H1 (cell line): ENCODE data around the gene ZNF462. TPM values are rescaled to one million over a fixed set of nuclear protein-coding genes. Genes with fewer than 3 reads are reported as not detected.

Experiments
- ATF2 ChIP-seq: IDR thresholded peaks from 2 replicates; pipeline ENCODE4 v1.6.1; 2012; ENCODE audit warnings: low read length, inconsistent platforms
- ATF3 ChIP-seq: IDR thresholded peaks from 2 replicates; pipeline ENCODE4 v1.6.1; 2011; ENCODE audit warnings: low read depth, mild to moderate bottlenecking, low read length; ENCODE audit not compliant: insufficient read depth
- BACH1 ChIP-seq: IDR thresholded peaks from 2 replicates; pipeline ENCODE4 v1.6.1; 2012; ENCODE audit warnings: low read length, improper control_type of control experiment
- BCL11A ChIP-seq, 2 experiments: IDR thresholded peaks; one replicate each; pipeline ENCODE4 v1.6.1; 2011; ENCODE audit warnings: low read depth in 2 of 2, low read length in 2 of 2, mild to moderate bottlenecking in 2 of 2
- CTBP2 ChIP-seq: IDR thresholded peaks from 2 replicates; pipeline ENCODE4 v1.7.0; 2011; ENCODE audit warnings: borderline replicate concordance, mild to moderate bottlenecking, moderate library complexity, mixed read lengths, low read length; ENCODE audit not compliant: insufficient read depth, insufficient read length
- HDAC2 ChIP-seq, 2 experiments: fragments of 300-600 bp in 1 of 2; sonication (generic) in 1 of 2; IDR thresholded peaks; 2 replicates each; pipeline ENCODE4 v1.6.1; 2011 to 2012; ENCODE audit warnings: low read depth in 2 of 2, low read length in 2 of 2, mild to moderate bottlenecking in 2 of 2, moderate library complexity in 2 of 2, borderline replicate concordance in 1 of 2, inconsistent platforms in 1 of 2
- JUN ChIP-seq: IDR thresholded peaks from 2 replicates; pipeline ENCODE4 v1.6.1; 2011; ENCODE audit warnings: low read depth, mild to moderate bottlenecking, improper control_type of control experiment, low read length
- KDM5A ChIP-seq: fragments of 200-600 bp; IDR thresholded peaks from 2 replicates; pipeline ENCODE4 v1.7.1; 2012; ENCODE audit warnings: mild to moderate bottlenecking, low read length, inconsistent platforms, mixed read lengths
- MAX ChIP-seq: IDR thresholded peaks from 2 replicates; pipeline ENCODE4 v1.6.1; 2012; ENCODE audit warnings: inconsistent platforms
- NANOG ChIP-seq: IDR thresholded peaks from 2 replicates; pipeline ENCODE4 v1.6.1; 2011; ENCODE audit warnings: low read length, low read depth, mild to moderate bottlenecking, inconsistent platforms; ENCODE audit not compliant: insufficient read depth, poor library complexity, severe bottlenecking
- POLR2A ChIP-seq, 2 experiments: IDR thresholded peaks; 1 replicate in 1 of 2; 2 replicates in 1 of 2; pipeline ENCODE4 v1.6.1; 2011; ENCODE audit warnings: low read depth in 2 of 2, low read length in 2 of 2, mild to moderate bottlenecking in 2 of 2; ENCODE audit errors: control extremely low read depth in 1 of 2
- RAD21 ChIP-seq, 2 experiments: IDR thresholded peaks in 1 of 2; conservative IDR thresholded peaks in 1 of 2; 2 replicates each; pipeline ENCODE4 v1.6.1; 2011; ENCODE audit warnings: low read depth in 2 of 2, low read length in 2 of 2, improper control_type of control experiment in 1 of 2, inconsistent platforms in 1 of 2, mild to moderate bottlenecking in 1 of 2, moderate library complexity in 1 of 2
- RFX5 ChIP-seq: IDR thresholded peaks from 2 replicates; pipeline ENCODE4 v1.6.1; 2011; ENCODE audit warnings: low read depth, low read length, improper control_type of control experiment, borderline replicate concordance
- SIX5 ChIP-seq: IDR thresholded peaks from 2 replicates; pipeline ENCODE4 v1.6.1; 2011; ENCODE audit warnings: mild to moderate bottlenecking, low read depth, low read length
- SRF ChIP-seq: IDR thresholded peaks from 2 replicates; pipeline ENCODE4 v1.6.1; 2011; ENCODE audit warnings: mild to moderate bottlenecking, low read depth, low read length, moderate library complexity
- SUZ12 ChIP-seq: fragments of 200-600 bp; sonication (generic); IDR thresholded peaks from 2 replicates; pipeline ENCODE4 v1.6.1; 2012; ENCODE audit warnings: mild to moderate bottlenecking, inconsistent platforms, low read length, moderate library complexity, mixed read lengths
- polyA plus RNA-seq, 7 experiments: library from polyadenylated mRNA; depleted of rRNA in 3 of 7; stranded (reverse) in 5 of 7; unstranded in 2 of 7; fragments of >200 nt in 5 of 7; fragments of 200-250 nt in 2 of 7; gene quantifications; 1 replicate in 5 of 7; 2 replicates in 1 of 7; 4 replicates in 1 of 7; pipeline versions ENCODE4 v1.2.1 to v1.2.3, GENCODE V29; 2011 to 2013; ENCODE audit warnings: missing spikeins in 2 of 7, mixed read lengths in 2 of 7
- total RNA-seq: library from RNA; stranded (reverse); fragmentation: NEBNext Ultra II Directional; extraction: Animal tissue kit (Norgen Biotek cat#: 25700); gene quantifications from 2 replicates; pipeline ENCODE4 v1.2.1, GENCODE V29; 2021

The ZNF462 gene
- total and polyA plus RNA-seq, 2 of the 8 experiments (the other 6 are each of a cell fraction or from before 2014, with no cell fraction given) = 30.0 to 163 TPM

- TF ChIP-seq ATF2 = no peak
- TF ChIP-seq KDM5A = no peak
- peak in 1 of 2 experiments; percentile 77; a peak in 2 of 4 replicates for TF ChIP-seq HDAC2 (IDR thresholded peaks at IDR 0.05; ENCODE audit: borderline replicate concordance in 1 of 2, low read depth in 2 of 2, low read length in 2 of 2)
- TF ChIP-seq ATF3 = no peak
- peak; percentile 37 to 72; a peak in 2 of 3 replicates for TF ChIP-seq POLR2A (IDR thresholded peaks at IDR 0.05; ENCODE audit: control extremely low read depth in 1 of 2, low read depth in 2 of 2, low read length in 2 of 2)
- no peak for TF ChIP-seq BACH1
- TF ChIP-seq NANOG = no peak
- TF ChIP-seq SIX5 = no peak
- no peak; a peak in 2 of 4 replicates for TF ChIP-seq RAD21 (IDR thresholded peaks at IDR 0.05 in 1 of 2, conservative IDR thresholded peaks at IDR 0.05 in 1 of 2; ENCODE audit: low read depth in 2 of 2, low read length in 2 of 2)
- peak; percentile 98 for TF ChIP-seq CTBP2
- TF ChIP-seq RFX5 = no peak
- TF ChIP-seq SRF = no peak
- TF ChIP-seq MAX = peak; percentile 21; the same call in 1 of the 2 replicates
- peak; percentile 37; the same call in 1 of the 2 replicates for TF ChIP-seq SUZ12
- no peak for TF ChIP-seq JUN
- no peak for TF ChIP-seq BCL11A (IDR thresholded peaks at IDR 0.05; ENCODE audit: low read depth in 2 of 2, low read length in 2 of 2)
Measured at GRCh38 chr9:106862821-106863720, at the start of gene ZNF462 (continued).
